Measurements from ENCODE around the gene WDR86.

The WDR86 gene

GRCh38 chr7:151391358-151391730, 18.5 kb downstream of the WDR86 start:
- no peak for TF ChIP-seq CTCF (IDR thresholded peaks at IDR 0.05; ENCODE audit: extremely low read depth, insufficient read depth, missing control alignments)
- in situ Hi-C loops (cut with MboI; ENCODE audit: low pct_unique_long_range_greater_than_20kb, low sequenced_read_pairs, unreplicated experiment), result no loop called here

GRCh38 chr7:151390598-151391357, 19.1 kb downstream of the WDR86 start:
- no peak for TF ChIP-seq CTCF (IDR thresholded peaks at IDR 0.05; ENCODE audit: extremely low read depth, insufficient read depth, missing control alignments)
- DNase-seq (ENCODE audit: low spot score), result no peak
- in situ Hi-C loops (cut with MboI; ENCODE audit: low pct_unique_long_range_greater_than_20kb, low sequenced_read_pairs, unreplicated experiment), result no loop called here

More at GRCh38 chr7:151391358-151391730, 18.5 kb downstream of the WDR86 start:
- DNase-seq (ENCODE audit: low spot score), result no peak

GRCh38 chr7:151389768-151390597, 19.9 kb downstream of the WDR86 start:
- in situ Hi-C loops (cut with MboI; ENCODE audit: low pct_unique_long_range_greater_than_20kb, low sequenced_read_pairs, unreplicated experiment), result no loop called here
- DNase-seq (ENCODE audit: low spot score), result no peak
- TF ChIP-seq CTCF (IDR thresholded peaks at IDR 0.05; ENCODE audit: extremely low read depth, insufficient read depth, missing control alignments), result no peak

- in situ Hi-C loops (cut with MboI; ENCODE audit: low pct_unique_long_range_greater_than_20kb, low sequenced_read_pairs, unreplicated experiment), result no loop called here
- TF ChIP-seq CTCF (IDR thresholded peaks at IDR 0.05; ENCODE audit: extremely low read depth, insufficient read depth, missing control alignments), result no peak
- no peak for DNase-seq (ENCODE audit: low spot score)
Observed at GRCh38 chr7:151389096-151389767, 20.6 kb downstream of the WDR86 start.

- in situ Hi-C loops (cut with MboI; ENCODE audit: low pct_unique_long_range_greater_than_20kb, low sequenced_read_pairs, unreplicated experiment), result no loop called here
- no peak for TF ChIP-seq CTCF (IDR thresholded peaks at IDR 0.05; ENCODE audit: extremely low read depth, insufficient read depth, missing control alignments)
- DNase-seq (ENCODE audit: low spot score), result no peak
Observed at GRCh38 chr7:151388430-151388829, 21.4 kb downstream of the WDR86 start.

GRCh38 chr7:151388007-151388297, 21.9 kb downstream of the WDR86 start:
- no peak for DNase-seq (ENCODE audit: low spot score)
- in situ Hi-C loops (cut with MboI; ENCODE audit: low pct_unique_long_range_greater_than_20kb, low sequenced_read_pairs, unreplicated experiment), result no loop called here
- no peak for TF ChIP-seq CTCF (IDR thresholded peaks at IDR 0.05; ENCODE audit: extremely low read depth, insufficient read depth, missing control alignments)
